Measurements from ENCODE around the gene RAB25. TPM values are rescaled to one million over a fixed set of nuclear protein-coding genes. Genes with fewer than 3 reads are reported as not detected.

RAB25 gene
- total and polyA plus RNA-seq, 2 of the 13 experiments (the other 11 are each of a cell fraction or from before 2014, with no cell fraction given), result 0.20 to 0.22 TPM

DNA sequence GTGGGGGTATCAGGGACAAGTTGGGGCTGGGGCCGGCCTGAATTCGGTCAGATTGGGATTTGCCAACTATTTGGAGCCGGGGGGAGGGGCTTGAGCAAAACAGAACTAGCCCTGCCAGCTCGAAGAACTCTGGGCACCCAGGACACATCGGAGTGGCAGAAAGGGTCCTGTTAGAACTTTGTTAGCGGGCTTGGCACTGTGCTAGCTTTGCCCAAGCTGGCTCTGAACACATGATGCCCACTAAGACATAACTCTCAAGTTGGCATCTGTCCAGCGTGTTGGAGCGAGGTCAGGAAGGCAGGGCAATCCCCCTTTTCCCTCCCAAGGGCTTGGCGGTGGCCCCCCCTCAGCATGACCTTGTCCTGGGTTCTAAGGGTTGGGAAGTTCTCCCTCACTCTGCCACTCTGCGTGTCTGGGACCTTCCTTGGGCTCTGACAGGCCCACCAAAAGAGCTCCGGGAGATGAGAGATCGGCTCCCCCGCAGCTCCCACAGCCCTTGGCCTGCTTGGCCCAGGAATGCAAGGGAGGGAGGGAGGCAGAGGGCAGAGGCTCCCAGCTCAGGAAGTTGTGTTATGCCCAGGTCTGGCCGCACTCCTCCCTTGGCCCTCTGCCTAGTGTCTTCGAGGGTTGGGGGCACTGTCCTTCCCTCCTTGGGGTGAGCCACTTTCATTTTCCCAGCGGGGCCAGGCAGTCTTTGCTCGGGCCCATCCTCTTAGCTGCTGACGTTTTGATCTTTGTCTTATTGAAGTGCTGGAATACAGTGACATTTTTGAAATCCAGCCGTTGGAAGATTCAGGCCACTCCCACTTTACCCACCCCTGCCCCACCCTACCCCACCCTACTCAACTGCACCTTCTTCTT is 54.8 kb downstream of the RAB25 start (continued):
- no peak for TF ChIP-seq ZNF10 (CRISPR knock-in tag; IDR thresholded peaks at IDR 0.05; ENCODE audit: borderline replicate concordance, low read depth)
- no peak for TF ChIP-seq DBP (CRISPR knock-in tag; IDR thresholded peaks at IDR 0.05; ENCODE audit: not compliant biosample characterization)
- TF ChIP-seq, protein P1, sequence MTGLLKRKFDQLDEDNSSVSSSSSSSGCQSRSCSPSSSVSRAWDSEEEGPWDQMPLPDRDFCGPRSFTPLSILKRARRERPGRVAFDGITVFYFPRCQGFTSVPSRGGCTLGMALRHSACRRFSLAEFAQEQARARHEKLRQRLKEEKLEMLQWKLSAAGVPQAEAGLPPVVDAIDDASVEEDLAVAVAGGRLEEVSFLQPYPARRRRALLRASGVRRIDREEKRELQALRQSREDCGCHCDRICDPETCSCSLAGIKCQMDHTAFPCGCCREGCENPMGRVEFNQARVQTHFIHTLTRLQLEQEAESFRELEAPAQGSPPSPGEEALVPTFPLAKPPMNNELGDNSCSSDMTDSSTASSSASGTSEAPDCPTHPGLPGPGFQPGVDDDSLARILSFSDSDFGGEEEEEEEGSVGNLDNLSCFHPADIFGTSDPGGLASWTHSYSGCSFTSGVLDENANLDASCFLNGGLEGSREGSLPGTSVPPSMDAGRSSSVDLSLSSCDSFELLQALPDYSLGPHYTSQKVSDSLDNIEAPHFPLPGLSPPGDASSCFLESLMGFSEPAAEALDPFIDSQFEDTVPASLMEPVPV (CRISPR knock-in tag; IDR thresholded peaks at IDR 0.05), result 0 out of 2 replicates have a peak, but pooled peaks have one; percentile 16
- peak; percentile 64 for TF ChIP-seq ZNF770 (CRISPR knock-in tag; IDR thresholded peaks at IDR 0.05)
- TF ChIP-seq ZFY (CRISPR knock-in tag; IDR thresholded peaks at IDR 0.05), result peak; percentile 52
- TF ChIP-seq ADNP (CRISPR knock-in tag; IDR thresholded peaks at IDR 0.05), result no peak
- TF ChIP-seq ZNF275 (CRISPR knock-in tag; IDR thresholded peaks at IDR 0.05; ENCODE audit: borderline replicate concordance), result 0 out of 2 replicates have a peak, but pooled peaks have one; percentile 29
- no peak for TF ChIP-seq HNRNPUL1 (IDR thresholded peaks at IDR 0.05; ENCODE audit: low read depth, low read length)
- 0 out of 2 replicates have a peak, but pooled peaks have one; percentile 48 for TF ChIP-seq ZNF543 (CRISPR knock-in tag; IDR thresholded peaks at IDR 0.05)
- TF ChIP-seq MED1 (CRISPR knock-in tag; IDR thresholded peaks at IDR 0.05), result peak; percentile 28; the same call in 1 of the 2 replicates
- 0 out of 2 replicates have a peak, but pooled peaks have one; percentile 19 for TF ChIP-seq ZNF225 (CRISPR knock-in tag; IDR thresholded peaks at IDR 0.05)
- TF ChIP-seq, protein P2, sequence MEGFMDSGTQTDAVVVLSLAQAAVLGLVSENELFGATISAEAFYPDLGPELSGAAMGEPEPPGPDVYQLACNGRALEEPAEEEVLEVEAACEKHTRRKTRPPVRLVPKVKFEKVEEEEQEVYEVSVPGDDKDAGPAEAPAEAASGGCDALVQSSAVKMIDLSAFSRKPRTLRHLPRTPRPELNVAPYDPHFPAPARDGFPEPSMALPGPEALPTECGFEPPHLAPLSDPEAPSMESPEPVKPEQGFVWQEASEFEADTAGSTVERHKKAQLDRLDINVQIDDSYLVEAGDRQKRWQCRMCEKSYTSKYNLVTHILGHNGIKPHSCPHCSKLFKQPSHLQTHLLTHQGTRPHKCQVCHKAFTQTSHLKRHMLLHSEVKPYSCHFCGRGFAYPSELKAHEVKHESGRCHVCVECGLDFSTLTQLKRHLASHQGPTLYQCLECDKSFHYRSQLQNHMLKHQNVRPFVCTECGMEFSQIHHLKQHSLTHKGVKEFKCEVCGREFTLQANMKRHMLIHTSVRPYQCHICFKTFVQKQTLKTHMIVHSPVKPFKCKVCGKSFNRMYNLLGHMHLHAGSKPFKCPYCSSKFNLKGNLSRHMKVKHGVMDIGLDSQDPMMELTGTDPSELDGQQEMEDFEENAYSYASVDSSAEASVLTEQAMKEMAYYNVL (CRISPR knock-in tag; IDR thresholded peaks at IDR 0.05; ENCODE audit: borderline replicate concordance), result 0 out of 2 replicates have a peak, but pooled peaks have one; percentile 22
- no peak for TF ChIP-seq ZFP37 (CRISPR knock-in tag; IDR thresholded peaks at IDR 0.05; ENCODE audit: borderline replicate concordance)
- TF ChIP-seq SIN3A (IDR thresholded peaks at IDR 0.05; ENCODE audit: borderline replicate concordance, low read depth, low read length), result peak; percentile 33; the same call in 1 of the 2 replicates
- 0 out of 2 replicates have a peak, but pooled peaks have one; percentile 51 for TF ChIP-seq ZNF782 (CRISPR knock-in tag; IDR thresholded peaks at IDR 0.05; ENCODE audit: borderline replicate concordance)
- TF ChIP-seq SAP130 (CRISPR knock-in tag; IDR thresholded peaks at IDR 0.05; ENCODE audit: low read depth), result peak; percentile 69; the same call in 1 of the 2 replicates
- TF ChIP-seq JUN (CRISPR knock-in tag; IDR thresholded peaks at IDR 0.05), result 0 out of 2 replicates have a peak, but pooled peaks have one; percentile 21
- peak; percentile 48; the same call in 1 of the 2 replicates for TF ChIP-seq ZMYM3 (CRISPR knock-in tag; IDR thresholded peaks at IDR 0.05)
